HG03139 (cell line): ENCODE data around the gene APOD.
"Not testable (repeated sequence)": the region's sequence is repeated elsewhere in the genome, so short reads cannot be mapped to it uniquely, and the experiment has no call there.

Source experiments
- ATAC-seq: cut with Tn5 transposase; IDR thresholded peaks from one replicate; pipeline ENCODE4 v1.9.1; 2021; ENCODE audit not compliant: unreplicated experiment

Gene APOD

DNA sequence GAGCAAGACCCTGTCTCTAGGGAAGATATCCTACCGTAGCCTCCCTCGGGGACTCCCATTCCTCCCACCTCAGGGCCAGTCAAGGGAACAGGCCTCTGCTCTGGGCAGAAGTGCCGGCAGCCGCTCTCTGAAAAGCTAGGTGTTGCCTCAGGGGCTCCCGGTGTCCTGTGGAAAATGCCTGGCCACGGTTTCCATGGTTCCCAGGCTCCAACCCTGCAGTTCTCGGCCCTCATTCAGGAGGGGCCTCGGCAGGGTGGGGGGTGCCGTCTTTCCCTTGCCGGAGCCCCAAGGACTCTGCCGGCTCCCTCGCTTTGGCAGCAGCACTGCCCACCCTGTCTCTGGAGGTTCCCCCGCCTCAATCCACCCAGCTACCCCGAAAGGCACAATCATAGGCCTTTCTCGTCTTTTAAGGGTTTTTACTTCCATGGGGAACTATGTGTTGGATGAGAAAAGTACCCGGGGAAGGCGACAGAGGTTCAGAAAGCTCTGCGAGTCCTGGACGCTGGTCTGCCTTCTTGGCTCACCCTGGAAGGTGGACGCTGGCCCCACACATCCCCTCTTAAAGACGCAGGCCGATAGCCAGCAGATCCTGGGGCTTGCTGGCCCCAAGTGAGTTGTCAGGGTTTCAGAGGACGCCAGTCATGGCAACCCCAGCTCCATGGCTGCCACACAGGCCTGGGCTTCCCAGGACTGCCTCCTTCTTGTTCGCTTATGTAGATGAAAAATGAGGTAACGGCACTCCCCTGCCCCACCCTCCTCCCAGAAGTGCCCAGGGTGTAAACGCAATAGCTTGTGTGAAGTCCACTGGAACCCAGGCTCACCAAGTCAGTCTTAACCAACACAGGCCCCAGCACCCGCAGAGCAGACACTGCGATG, 34.3 kb upstream of the APOD start:
- not testable (repeated sequence) for ATAC-seq

GRCh38 chr3:195617134-195617533, 33.4 kb upstream of the APOD start:
- ATAC-seq: not testable (repeated sequence)

DNA sequence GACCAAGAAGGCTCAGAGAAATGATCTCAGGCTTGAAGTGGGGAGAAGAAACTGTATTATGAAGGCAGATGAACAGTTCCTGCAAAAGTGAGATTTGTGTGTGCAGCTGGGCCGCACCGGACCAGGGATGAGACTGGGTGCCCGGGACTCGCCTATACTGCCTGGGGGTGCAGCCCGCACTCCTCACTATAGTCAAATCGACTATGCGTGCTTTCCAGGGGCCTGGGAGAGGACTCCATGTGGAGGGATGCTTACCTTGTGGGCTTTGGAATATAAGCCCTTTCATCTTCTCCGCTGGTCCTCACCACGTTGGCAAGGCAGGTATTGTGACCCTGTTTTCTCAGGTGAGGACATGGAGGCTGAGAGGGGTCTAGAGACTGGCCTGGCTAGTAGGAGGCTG, 32.9 kb upstream of the APOD start:
- no peak for ATAC-seq

GRCh38 chr3:195615952-195616537, 32.3 kb upstream of the APOD start:
- ATAC-seq: not testable (repeated sequence)

DNA sequence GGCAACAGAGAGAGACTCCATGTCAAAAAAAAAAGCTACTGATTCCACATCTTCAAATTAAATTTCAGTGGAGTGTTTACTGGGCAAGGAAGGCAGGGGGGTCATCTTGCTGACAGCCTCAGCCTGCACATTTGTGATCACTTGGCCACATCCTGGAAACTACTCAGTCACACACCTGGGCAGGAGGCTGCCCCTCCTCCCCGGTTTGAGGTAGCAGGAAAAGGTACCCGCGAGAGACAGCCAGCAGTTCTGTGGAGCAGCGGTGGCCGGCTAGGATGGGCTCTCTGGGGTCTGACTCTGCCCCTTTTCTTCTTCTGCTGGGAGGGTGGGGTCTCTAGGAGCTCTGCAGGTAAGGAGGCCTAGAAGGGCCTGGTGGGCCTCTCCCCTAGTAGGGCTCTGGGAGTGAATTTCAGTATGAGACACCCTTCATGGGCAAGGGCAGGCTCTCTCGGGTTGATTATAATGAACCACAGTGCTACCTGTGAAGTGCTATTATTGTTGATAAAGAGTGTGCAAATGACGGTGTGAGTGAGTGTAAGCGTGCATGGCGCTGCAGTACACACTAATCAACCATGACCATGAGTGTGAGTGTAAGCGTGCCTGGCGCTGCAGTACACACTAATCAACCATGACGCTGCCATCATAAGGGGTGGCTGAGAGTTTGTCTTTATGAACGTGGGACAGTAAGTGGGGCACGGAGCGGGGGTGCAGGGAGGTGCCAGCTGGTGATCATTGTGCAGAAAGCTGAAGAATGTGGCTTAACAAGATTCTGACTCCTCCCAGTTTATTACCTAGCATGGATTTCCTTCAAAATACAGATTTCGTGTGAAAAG, 31.1 kb upstream of the APOD start:
- not testable (repeated sequence) for ATAC-seq

GRCh38 chr3:195613468-195614069, 29.8 kb upstream of the APOD start:
- no peak for ATAC-seq

GRCh38 chr3:195612075-195612800, 28.5 kb upstream of the APOD start:
- ATAC-seq: no peak

GRCh38 chr3:195609229-195609628, 25.5 kb upstream of the APOD start:
- ATAC-seq: no peak

GRCh38 chr3:195601785-195602184, 18.0 kb upstream of the APOD start:
- not testable (repeated sequence) for ATAC-seq

DNA sequence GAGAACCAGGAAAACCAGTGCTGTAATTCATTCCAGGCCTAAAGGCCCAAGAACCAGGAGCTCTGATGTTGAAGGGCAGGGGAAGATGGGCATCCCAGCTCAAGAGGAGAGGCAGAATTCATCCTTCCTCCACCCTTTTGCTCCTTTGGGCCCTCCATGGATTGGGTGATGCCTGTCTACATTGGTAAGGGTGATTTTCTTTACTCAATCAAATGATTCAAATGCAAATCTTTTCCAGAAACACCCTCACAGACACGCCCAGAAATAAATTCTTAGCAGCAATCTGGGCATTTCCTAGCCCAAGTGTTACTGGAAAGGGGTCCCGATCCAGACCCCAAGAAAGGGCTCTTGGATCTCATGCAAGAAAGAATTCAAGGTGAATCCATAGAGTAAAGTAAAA, 17.6 kb upstream of the APOD start:
- no peak for ATAC-seq

GRCh38 chr3:195599926-195600325, 16.2 kb upstream of the APOD start:
- not testable (repeated sequence) for ATAC-seq

GRCh38 chr3:195599516-195599915, 15.8 kb upstream of the APOD start:
- ATAC-seq: not testable (repeated sequence)

DNA sequence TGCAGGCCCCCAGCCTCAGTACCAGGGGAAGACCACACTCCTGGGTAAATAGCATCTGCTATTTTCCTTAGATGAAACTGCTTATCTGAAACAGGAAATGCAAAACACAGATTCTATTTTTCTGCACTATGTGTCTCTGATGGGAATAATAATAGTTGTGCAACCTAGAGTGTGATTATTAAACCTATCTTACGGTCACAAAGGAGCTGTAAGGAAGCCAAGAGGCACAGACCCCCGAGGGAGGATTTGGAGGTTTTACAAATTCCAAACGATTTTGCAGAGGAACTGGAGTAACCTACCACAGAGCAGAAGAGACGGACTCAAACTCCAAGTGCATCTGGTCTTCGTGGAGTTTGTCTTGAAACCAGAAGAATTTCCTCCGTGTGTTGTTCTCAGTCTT, 14.1 kb upstream of the APOD start:
- ATAC-seq: no peak

DNA sequence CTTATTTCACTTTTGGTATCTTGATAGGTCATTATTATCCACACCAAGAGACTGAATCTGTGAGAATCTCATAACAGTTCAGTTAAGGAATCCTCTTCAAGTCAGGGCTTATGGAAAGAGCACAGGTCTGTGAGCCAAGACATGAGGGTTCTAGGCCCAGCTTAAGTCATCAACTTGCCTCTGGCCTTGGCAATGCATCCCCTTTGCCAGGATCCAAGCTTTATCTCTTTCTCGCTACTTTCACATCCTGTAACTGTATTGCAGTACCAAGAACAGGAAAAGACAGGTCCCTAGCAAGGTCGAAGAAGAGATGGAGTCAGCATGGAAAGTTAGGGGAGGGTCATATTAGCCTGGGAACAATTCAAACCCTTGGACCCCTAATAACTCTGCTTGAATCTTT, 13.5 kb upstream of the APOD start:
- no peak for ATAC-seq

- no peak for ATAC-seq
These were observed 13.0 kb upstream of the APOD start for GRCh38 chr3:195596765-195597171.

- no peak for ATAC-seq
These were observed 12.2 kb upstream of the APOD start for GRCh38 chr3:195595785-195596531.

- ATAC-seq: no peak
These were observed 8.1 kb upstream of the APOD start for GRCh38 chr3:195591852-195592251.

DNA sequence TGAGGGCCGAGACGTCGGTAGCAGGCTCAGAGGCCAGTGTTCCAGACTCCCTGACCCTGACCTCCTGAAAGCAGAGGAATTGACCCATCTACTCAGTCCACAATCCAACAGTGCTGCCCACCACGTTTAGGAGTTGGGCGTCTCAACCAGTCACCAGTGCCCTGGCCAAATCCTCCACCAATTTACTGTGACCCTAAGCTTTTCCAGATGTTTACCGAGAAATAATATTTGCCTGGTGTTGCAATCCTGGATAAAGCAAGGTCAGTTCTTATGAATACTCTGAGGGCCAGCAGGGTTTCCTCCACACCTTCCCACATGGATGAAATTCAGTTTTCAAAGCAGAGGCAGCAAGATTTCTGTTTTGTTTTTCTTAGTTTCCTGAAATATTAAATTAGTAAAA, 7.5 kb upstream of the APOD start:
- ATAC-seq: no peak

DNA sequence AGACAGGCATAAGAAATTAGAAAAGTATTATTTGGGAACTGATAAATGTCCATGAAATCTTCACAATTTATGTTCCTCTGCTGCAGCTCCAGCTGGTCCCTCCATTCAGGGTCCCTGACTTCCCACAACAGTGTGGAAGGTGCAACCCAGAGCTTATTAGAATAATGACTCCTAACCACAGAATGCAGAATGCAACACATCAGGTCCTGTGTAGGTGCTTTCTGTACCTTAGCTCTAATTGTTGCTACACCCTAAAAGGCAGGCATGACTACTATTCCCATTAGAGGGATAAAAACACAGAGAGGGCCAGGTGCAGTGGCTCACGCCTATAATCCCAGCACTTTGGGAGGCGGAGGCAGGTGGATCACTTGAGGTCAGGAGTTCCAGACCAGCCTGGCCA, 6.6 kb upstream of the APOD start:
- ATAC-seq: not testable (repeated sequence)

- ATAC-seq: not testable (repeated sequence)
These were observed 6.1 kb upstream of the APOD start for GRCh38 chr3:195589796-195590195.
